Activated naive CD4-positive, alpha-beta T cell treated with anti-CD3 and anti-CD28 coated beads for 36 hours (primary cell): ENCODE results near the gene SLC34A3. TPM values are rescaled to one million over a fixed set of nuclear protein-coding genes. Genes with fewer than 3 reads are reported as not detected.
A peak's percentile ranks its signal among the peaks of the same experiment; 100 is the strongest.

Experiments
- CTCF ChIA-PET: fragments of 350-600 bp; sonication (Branson Sonifier 250); formaldehyde crosslinking; loops from one replicate; lab custom pipeline; 2021; ENCODE audit warnings: antibody characterized with exemption; lab: Charles Lee
- DNase-seq: peaks from one replicate; pipeline ENCODE4 v3.0.0-alpha.2; 2020
- H3K27ac Mint-ChIP-seq: one replicate; pipeline ENCODE4 v1.8.0; 2021; ENCODE audit warnings: mild to moderate bottlenecking, mixed read lengths
- H3K27me3 Mint-ChIP-seq: one replicate; pipeline ENCODE4 v1.8.0; 2021; ENCODE audit warnings: low read depth, mixed read lengths
- H3K36me3 Mint-ChIP-seq: one replicate; pipeline ENCODE4 v1.8.0; 2021; ENCODE audit warnings: low read depth, mixed read lengths
- H3K4me1 Mint-ChIP-seq: one replicate; pipeline ENCODE4 v1.8.0; 2021; ENCODE audit warnings: low read depth, mixed read lengths
- H3K4me3 Mint-ChIP-seq: one replicate; pipeline ENCODE4 v1.8.0; 2021; ENCODE audit warnings: mild to moderate bottlenecking, moderate library complexity, mixed read lengths
- H3K9me3 Mint-ChIP-seq: one replicate; pipeline ENCODE4 v1.8.0; 2021; ENCODE audit warnings: mixed read lengths
- intact Hi-C: fragments of 100-400 bp; cut with micrococcal nuclease; formaldehyde crosslinking; loops from one replicate; pipeline ENCODE4 v1.15.1; 2023
- total RNA-seq, 2 experiments: library from RNA; stranded (reverse); gene quantifications; one replicate each; pipeline ENCODE4 v1.2.3, GENCODE V29; 2021

SLC34A3 gene
- total RNA-seq, 2 experiments from 2014 or later: not detected

DNA sequence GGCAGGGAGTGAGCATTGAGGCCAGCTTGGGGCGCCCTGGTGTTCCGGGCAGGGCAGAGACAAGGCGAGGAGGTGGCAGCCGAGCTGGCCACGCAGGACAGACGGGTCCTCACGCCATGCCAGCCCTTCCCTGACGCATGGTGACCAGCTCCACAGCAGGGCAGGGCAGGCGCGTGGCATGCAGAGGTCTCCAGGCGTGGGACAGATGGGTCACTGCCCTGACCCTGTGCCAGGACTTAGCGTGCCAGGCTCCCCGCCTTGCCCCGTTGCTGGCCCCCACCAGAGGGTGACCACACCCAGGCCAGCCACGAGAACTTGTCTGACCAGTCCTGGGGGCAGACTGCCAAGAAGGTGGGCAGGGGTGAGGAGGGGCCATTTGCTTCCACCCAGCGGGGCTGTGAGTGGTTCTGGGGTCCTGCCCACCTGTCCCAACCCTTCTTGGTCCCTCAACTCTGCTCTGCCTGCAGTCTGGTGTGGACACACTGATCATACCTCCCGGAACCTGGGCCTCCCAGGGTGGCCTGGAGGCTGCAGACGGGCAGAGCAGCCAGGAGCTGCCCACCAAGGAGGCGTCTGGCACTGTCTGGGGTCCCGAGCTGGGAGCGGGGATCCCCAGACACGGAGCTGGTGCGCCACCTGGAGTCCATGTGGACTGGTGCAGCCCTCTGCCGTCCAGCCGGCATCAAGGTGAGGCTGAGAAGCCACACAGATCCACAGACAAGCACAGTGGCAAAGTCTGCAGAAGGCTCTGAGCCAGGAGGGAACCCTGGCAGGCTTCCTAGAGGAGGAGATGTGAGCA is 3.4 kb upstream of the SLC34A3 start, which contains the start of gene RNF224:
RNF224 (plus strand) TSS at position 449 of the 799 bp plus-strand sequence. CDS start 834 bp downstream, outside the sequence.
- Mint-ChIP-seq H3K9me3 (no peaks in the 10 kb centered on the region), H3K4me1 (peaks cover 8% of the 10 kb centered on the region), H3K27me3 (peaks cover 2% of the 10 kb centered on the region), H3K36me3 (no peaks in the 10 kb centered on the region), H3K4me3 (no peak within 1 kb of the TSS), H3K27ac (no peak within 1 kb of the TSS)
- peak; percentile 84 for DNase-seq
- intact Hi-C loops: loop anchor here (1.0 to 10.0 kb wide), 3 partner anchors 38 to 342 kb away; partner anchors contain the start of gene TRAF2
- CTCF ChIA-PET: interaction anchor here (0.6 to 2.9 kb wide), 14 partner anchors 9 to 198 kb away, joined by 3 to 22 read pairs (median 6); partner anchors contain the start of genes ANAPC2, DPP7 and SSNA1

DNA sequence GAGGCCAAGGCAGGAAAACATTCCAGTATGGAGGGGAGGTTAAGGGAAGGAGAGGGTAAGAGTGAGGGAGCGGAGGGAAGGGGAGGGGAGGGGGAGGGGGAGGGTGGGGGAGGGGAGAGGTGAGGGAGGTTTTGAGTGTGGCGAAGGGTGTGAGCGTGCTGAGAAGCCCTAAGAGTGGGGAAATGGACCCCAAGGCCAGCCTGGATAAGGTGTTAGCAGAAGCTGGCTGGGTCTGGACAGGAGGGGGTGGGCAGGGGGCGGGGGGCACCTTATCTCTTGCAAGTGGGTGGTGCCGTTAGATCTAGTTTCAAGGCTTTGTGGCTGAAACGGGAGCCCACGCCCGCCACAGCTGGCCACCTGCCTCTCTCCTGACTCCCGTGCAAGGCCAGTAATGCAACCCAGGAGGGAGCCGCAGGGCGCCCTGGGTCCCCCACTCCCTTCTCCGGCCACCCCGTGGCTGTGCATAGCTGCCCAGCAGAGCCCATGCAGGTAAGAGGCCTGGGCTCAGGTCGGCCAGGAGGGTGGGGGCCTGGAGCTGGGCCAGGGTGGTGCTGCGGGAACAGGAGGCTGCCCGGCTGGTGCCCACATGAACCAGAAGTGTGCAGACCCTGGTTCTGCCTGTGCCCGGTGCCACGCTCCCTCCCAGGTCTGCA is 2.7 kb upstream of the SLC34A3 start:
- Mint-ChIP-seq H3K27ac (no peak overlapping the region), H3K4me3 (no peak overlapping the region), H3K4me1 (peaks cover 7% of the 10 kb centered on the region), H3K36me3 (no peaks in the 10 kb centered on the region), H3K27me3 (peaks cover 2% of the 10 kb centered on the region), H3K9me3 (no peaks in the 10 kb centered on the region)
- no peak for DNase-seq
- CTCF ChIA-PET: interaction anchor here (0.7 to 2.9 kb wide), 10 partner anchors 8 to 199 kb away, joined by 3 to 22 read pairs (median 8); no protein-coding TSS in a partner anchor
- intact Hi-C loops: loop anchor here (1.0 to 10.0 kb wide), 3 partner anchors 39 to 343 kb away; partner anchors contain the start of gene TRAF2

DNA sequence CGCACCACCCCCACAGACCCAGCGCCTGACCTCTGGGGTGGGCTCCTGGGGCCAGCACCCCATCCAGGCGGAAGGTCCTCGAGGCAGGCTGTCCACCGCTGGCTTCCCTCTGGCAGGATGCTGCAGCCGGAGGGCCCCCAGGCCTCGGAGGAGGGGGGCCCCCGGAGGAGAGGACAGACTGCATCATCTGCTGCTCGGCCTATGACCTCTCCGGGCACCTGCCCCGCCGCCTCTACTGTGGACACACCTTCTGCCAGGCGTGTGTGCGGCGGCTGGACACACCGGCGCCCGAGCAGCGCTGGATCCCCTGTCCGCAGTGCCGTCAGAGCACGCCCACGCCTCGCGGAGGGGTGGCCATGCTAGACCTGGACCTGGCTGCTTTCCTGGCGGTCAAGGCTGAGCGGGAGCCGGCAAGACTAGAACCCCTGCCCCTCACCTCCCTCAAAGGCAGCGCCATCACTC is 2.2 kb upstream of the SLC34A3 start:
- Mint-ChIP-seq H3K27me3 (peaks cover 2% of the 10 kb centered on the region), H3K9me3 (no peaks in the 10 kb centered on the region), H3K4me1 (peaks cover 6% of the 10 kb centered on the region), H3K36me3 (no peaks in the 10 kb centered on the region), H3K27ac (no peak overlapping the region), H3K4me3 (no peak overlapping the region)
- no peak for DNase-seq
- intact Hi-C loops: loop anchor here (10.0 kb wide), 1 partner anchor 344 kb away; the partner anchor contains the start of gene TRAF2
- CTCF ChIA-PET: interaction anchor here (0.7 to 2.9 kb wide), 6 partner anchors 8 to 199 kb away, joined by 3 to 22 read pairs (median 3); no protein-coding TSS in a partner anchor

DNA sequence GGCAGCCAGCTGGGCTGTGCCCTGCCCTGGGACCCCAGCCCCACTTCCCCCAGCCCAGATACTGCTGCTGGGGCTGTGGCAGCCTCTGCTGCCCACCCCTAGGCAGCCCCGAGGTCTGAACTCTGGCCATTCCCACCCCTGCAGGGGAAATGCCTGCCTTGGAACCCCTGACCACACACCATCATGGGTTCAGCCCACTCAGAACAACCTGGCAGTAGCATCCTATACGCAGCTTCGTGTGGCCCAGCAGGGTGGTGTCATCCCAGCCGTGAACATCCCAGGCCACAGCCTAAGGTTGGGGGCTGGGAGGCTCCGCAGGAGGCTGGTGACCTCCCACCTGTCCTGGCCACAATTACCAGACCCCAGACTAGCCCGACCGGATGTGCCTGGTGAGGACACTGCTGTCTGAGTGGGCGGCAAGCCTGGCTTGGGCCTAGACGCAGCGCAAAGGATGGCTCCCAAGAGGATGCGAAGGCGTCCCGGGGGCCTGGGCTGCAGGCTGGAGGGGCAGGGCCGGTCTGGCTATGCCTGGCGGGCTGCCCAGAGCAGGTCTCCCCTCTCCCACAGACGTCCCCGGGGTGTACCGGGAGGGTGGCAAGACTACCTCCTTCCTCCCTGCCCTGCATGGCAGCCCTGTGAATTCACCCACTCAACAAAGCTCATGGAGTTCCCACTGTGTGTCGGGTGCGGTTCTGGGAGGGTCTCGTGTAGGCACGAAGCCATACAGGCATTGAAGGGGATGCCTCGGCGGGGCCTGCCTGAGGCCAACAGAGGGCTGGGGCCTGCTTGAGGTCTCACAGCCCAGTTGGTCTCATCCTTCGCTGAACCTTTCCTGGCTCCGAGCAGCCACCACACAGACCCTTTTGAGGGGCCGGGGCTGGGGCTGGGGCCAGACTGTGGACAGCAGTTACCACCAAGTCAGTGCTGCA is 1.5 kb upstream of the SLC34A3 start:
- no peak overlapping the region for H3K27ac Mint-ChIP-seq
- no peak overlapping the region for H3K4me3 Mint-ChIP-seq
- H3K27me3 Mint-ChIP-seq: peaks cover 2% of the 10 kb centered on the region
- intact Hi-C loops: loop anchor here (10.0 kb wide), 1 partner anchor 344 kb away; the partner anchor contains the start of gene TRAF2
- H3K9me3 Mint-ChIP-seq: no peaks in the 10 kb centered on the region
- no peak for DNase-seq
- H3K4me1 Mint-ChIP-seq: peaks cover 3% of the 10 kb centered on the region
- CTCF ChIA-PET: no interaction called here
- no peaks in the 10 kb centered on the region for H3K36me3 Mint-ChIP-seq

DNA sequence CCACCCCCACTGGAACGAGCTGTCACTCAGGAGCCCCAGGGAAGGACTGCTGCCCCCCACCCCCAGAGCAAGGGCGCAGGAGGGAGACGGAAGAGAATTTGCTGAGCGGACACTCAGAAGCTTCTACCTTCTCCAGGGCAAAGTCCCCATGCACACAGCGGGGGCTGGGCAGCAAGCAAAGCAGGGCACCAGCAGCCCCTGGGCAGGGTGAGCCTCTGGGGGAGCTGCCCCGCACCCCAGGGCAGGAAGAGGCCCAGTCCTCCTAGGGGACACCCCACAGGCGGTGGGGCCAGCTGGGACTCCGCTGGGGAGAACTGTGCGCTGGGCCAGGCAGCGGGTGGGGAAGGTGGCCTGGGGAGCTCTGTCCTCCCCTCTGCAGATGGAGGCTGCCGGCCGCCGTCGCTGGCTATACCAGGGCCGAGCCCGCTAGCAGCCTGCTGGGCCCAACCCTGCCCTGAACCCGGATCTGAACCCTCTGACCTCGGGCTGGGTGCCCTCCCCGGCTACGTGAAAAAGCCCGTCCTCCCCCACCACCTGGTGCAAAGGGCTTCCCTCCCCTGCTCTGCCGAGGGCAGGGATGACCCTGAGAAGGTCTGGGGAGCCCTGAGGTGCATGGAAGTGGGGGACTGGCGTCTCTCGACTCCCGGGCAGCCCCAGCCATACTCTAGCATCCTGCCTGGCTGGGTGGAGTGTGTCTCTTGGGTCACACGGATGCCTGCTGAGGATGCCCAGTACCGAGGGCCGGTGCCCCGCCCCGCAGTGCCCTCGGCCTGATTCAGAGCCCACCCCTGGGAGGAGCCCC is 597 bp upstream of the SLC34A3 start:
- Mint-ChIP-seq H3K36me3 (no peaks in the 10 kb centered on the region), H3K27me3 (peaks cover 2% of the 10 kb centered on the region), H3K9me3 (no peaks in the 10 kb centered on the region), H3K4me3 (no peak overlapping the region), H3K27ac (no peak overlapping the region), H3K4me1 (peaks cover 6% of the 10 kb centered on the region)
- intact Hi-C loops: loop anchor here (10.0 kb wide), 1 partner anchor 345 kb away; the partner anchor contains the start of gene TRAF2
- DNase-seq: no peak
- CTCF ChIA-PET: interaction anchor here (1.9 kb wide), 1 partner anchor 112 kb away, joined by 5 read pairs; no protein-coding TSS in a partner anchor

DNA sequence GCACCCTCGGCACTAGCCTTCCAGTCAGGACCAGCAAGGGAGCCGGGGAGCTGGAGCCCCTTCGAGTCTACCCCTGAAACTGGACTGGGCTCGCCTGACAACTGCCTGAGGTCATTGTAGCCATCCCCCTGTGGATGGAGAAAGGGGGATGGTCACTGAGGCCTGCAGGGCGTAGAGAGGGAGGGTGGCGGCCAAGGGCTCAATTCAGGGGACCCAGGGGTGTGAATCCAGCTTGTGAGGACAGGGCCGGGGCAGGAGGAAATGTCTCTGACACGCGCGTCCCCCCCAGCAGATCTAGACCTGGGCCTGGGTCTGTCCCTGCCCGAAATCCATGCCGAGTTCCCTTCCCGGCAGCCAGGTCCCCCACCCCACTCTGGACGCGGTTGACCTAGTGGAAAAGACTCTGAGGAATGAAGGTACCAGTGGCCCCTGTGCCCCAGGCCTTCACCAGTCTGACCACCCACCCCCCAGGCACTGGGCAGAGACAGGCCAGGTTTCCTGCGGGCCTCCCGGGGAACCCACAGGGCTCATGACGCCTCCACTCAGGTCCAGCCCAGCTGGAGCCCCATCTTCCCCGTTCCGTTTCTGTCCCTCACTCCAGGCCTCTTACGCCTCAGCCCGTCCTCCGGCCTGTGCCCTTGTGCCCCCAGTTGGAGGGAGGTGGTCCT is 805 bp downstream of the SLC34A3 start:
- CTCF ChIA-PET: interaction anchor here (1.9 kb wide), 1 partner anchor 113 kb away, joined by 5 read pairs; no protein-coding TSS in a partner anchor
- Mint-ChIP-seq H3K9me3 (no peaks in the 10 kb centered on the region), H3K4me3 (no peak overlapping the region), H3K4me1 (peaks cover 7% of the 10 kb centered on the region), H3K36me3 (no peaks in the 10 kb centered on the region), H3K27me3 (peaks cover 2% of the 10 kb centered on the region), H3K27ac (no peak overlapping the region)
- intact Hi-C loops: no loop called here
- DNase-seq: no peak

DNA sequence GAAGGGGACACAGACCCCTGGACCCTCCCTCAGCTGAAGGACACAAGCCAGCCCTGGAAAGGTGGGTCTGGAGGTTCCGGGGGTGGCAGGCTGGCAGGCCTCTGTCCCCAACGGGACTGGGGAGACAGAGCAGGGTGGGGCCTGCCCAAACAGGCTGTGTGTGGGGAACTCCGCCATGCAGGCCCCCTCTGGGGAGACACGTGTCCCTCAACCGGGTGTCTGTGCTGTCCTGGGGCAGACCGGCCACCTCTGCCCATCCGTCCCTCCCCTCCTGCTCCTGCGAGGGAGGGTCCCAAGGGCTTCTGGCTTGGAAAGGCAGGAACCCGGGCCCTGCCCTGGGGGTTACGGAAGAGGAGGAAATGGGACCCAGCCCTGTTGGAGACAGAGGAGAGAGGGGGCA is 1.4 kb downstream of the SLC34A3 start:
- no peaks in the 10 kb centered on the region for H3K36me3 Mint-ChIP-seq
- peaks cover 2% of the 10 kb centered on the region for H3K27me3 Mint-ChIP-seq
- no peak for DNase-seq

DNA sequence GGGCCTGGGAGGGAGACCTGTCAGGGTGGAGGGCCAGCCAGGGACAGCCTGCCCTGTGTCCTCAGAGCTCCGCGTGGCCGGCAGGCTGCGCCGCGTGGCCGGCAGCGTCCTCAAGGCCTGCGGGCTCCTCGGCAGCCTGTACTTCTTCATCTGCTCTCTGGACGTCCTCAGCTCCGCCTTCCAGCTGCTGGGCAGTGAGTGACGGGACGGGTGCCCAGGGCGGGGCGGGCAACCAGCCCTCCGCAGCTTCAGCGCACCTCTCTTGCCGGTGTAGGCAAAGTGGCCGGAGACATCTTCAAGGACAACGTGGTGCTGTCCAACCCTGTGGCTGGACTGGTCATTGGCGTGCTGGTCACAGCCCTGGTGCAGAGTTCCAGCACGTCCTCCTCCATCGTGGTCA is 1.8 kb downstream of the SLC34A3 start:
- CTCF ChIA-PET: interaction anchor here (0.9 kb wide), 1 partner anchor 19 kb away, joined by 3 read pairs; the partner anchor contains the start of gene STPG3
- intact Hi-C loops: no loop called here
- Mint-ChIP-seq H3K27ac (no peak overlapping the region), H3K36me3 (no peaks in the 10 kb centered on the region), H3K27me3 (peaks cover 2% of the 10 kb centered on the region), H3K4me3 (no peak overlapping the region), H3K9me3 (no peaks in the 10 kb centered on the region), H3K4me1 (peaks cover 10% of the 10 kb centered on the region)
- DNase-seq: no peak

More for the DNA sequence above, 1.4 kb downstream of the SLC34A3 start:
- peaks cover 12% of the 10 kb centered on the region for H3K4me1 Mint-ChIP-seq
- no peak overlapping the region for H3K4me3 Mint-ChIP-seq
- H3K9me3 Mint-ChIP-seq: no peaks in the 10 kb centered on the region
- intact Hi-C loops: no loop called here
- CTCF ChIA-PET: no interaction called here
- H3K27ac Mint-ChIP-seq: no peak overlapping the region

DNA sequence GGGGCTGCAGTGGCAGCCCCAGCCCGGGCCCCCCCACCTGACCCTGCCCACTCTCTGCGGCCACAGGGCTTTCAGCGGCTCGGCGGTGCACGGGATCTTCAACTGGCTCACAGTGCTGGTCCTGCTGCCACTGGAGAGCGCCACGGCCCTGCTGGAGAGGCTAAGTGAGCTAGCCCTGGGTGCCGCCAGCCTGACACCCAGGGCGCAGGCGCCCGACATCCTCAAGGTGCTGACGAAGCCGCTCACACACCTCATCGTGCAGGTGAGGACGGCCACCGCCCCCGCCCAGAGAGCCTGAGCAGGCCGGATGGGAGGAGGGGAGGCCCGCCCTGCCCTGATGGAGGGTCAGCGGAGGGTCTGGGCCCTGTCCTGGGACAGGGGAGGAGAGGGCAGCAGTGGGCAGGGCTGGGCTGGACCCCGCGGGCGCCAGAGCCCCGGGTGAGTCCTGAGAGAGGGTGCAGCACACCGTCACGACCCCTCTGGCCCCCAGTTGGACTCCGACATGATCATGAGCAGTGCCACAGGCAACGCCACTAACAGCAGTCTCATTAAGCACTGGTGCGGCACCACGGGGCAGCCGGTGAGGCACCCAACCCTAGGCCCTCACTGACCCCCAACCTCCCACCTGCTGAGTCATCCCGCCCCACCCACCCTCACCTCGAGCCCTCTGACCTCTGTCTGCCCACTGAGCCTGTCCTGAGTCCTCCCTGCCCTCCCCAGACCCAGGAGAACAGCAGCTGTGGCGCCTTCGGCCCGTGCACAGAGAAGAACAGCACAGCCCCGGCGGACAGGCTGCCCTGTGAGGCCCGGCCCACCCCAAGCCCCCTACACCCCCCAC is 2.7 kb downstream of the SLC34A3 start:
- H3K27ac Mint-ChIP-seq: no peak overlapping the region
- intact Hi-C loops: no loop called here
- no peaks in the 10 kb centered on the region for H3K9me3 Mint-ChIP-seq
- no peaks in the 10 kb centered on the region for H3K27me3 Mint-ChIP-seq
- H3K4me3 Mint-ChIP-seq: no peak overlapping the region
- CTCF ChIA-PET: interaction anchor here (0.9 kb wide), 1 partner anchor 18 kb away, joined by 3 read pairs; the partner anchor contains the start of gene STPG3
- no peaks in the 10 kb centered on the region for H3K36me3 Mint-ChIP-seq
- peaks cover 13% of the 10 kb centered on the region for H3K4me1 Mint-ChIP-seq
- DNase-seq: no peak
